Superior temporal gyrus (tissue), 1 donor: ENCODE measurements around the gene HEATR5B.
A peak's percentile ranks its signal among the peaks of the same experiment; 100 is the strongest.
"Not testable (repeated sequence)": the region's sequence is repeated elsewhere in the genome, so short reads cannot be mapped to it uniquely, and the experiment has no call there.

ENCODE experiments used
- DNase-seq: peaks from one replicate; pipeline ENCODE4 v3.0.0-alpha.2; 2016; ENCODE audit errors: extremely low spot score

The HEATR5B gene

DNA sequence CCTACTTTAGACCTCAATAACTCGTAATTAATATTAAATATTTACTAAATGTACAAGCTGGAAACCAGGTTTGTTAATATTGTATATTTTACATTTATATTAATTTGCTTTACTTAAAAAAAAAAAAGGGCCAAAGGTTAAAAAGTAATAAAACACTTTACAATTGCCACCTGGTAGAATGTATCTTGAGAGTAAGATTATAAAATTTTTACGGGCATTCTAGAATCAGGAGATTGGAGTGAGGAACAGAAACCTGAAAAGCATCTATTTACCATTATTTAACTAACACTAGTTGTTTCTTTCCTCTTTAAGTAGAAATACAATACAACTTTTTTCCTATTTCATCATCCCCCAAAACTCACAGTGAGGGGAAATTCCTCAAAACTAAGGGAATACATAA lies 102.3 kb downstream of the HEATR5B start:
- DNase-seq: no peak

DNA sequence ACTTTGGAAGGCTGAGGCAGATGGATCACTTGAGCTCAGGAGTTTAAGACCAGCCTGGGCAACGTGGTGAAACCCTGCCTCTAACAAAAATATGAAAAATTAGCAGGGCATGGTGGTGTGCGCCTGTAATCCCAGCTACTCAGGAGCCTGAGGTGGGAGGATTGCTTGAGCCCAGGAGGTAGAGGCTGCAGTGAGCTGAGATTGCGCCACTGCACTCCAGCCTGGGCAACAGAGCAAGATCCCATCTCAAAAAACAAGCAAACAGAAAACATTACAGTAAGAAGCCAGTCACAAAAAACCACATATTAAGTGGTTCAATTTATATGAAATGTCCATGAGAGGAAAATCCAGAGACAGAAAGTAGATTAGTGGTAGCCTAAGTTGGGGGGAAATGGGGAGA lies 105.2 kb downstream of the HEATR5B start:
- not testable (repeated sequence) for DNase-seq

DNA sequence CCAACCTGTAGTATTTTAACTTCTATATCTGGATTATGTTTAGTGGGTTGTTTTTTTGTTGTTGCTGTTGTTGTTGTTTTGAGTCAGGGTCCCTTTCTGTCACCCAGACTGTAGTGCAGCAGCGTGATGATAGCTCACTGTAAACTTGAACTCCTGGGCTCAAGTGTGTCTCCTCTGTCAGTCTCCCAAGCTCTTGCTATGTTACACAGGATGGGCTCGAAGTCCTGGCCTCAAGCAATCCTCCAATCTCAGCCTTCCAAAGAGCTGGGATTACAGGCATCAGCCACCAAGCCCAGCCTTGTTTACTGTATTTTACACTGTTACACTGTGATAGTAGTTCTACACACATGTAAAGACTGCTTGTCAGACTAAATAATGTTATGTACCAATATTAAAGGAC lies 108.1 kb downstream of the HEATR5B start:
- no peak for DNase-seq

DNA sequence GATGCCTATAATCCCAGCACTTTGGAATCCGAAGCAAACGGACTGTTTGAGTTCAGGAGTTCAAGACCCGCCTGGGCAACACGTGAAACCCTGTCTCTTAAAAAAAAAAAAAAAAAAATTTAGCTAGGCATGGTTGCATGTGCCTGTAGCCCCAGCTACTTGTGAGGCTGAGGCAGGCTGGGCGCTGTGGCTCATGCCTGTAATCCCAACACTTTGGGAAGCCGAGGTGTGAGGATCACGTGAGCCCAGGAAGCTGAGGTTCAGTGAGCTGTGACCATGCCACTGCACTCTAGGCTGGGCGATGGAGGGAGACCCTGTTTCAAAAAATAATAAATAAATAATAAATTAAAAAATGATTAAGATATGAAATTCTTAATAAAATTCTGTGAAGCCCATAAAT lies 108.9 kb downstream of the HEATR5B start:
- DNase-seq: no peak

DNA sequence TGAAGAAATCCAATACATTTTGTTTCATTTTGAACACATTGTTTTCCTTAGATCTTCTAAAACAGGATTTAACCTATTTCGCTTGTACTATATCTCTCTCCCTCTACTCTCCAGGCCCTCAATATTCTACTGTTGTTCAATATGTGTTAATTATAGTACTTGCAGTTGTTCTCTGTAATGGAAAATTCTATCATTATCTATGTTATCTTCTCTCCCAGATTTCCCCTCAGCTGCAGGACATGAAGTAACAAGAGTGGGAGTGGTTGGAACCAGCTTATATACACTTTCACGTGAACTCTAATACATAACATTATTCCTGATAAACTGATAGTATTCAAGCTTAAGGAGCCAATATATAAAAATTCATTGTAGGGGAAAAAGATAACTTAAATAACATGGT lies 110.9 kb downstream of the HEATR5B start:
- DNase-seq: peak; percentile 4

DNA sequence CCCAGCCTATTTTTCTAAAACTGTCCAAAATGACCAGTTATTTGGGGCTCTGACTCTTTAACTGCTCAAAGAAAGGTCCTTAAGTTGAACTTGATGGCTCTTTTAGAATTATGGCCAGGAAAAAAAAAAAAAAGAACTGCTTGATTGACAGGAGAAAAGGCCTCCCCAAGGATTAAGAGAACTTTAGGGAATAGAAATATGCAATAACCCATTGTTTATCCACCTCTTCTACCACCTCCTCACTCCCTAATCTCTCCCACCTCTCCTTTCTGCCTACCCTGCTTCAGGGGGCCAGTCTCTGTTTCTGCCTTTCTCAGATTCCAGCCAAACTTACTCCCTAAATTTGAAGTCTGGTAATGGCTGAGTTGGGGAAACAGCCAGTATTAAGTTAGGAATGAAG lies 112.2 kb downstream of the HEATR5B start:
- no peak for DNase-seq

DNA sequence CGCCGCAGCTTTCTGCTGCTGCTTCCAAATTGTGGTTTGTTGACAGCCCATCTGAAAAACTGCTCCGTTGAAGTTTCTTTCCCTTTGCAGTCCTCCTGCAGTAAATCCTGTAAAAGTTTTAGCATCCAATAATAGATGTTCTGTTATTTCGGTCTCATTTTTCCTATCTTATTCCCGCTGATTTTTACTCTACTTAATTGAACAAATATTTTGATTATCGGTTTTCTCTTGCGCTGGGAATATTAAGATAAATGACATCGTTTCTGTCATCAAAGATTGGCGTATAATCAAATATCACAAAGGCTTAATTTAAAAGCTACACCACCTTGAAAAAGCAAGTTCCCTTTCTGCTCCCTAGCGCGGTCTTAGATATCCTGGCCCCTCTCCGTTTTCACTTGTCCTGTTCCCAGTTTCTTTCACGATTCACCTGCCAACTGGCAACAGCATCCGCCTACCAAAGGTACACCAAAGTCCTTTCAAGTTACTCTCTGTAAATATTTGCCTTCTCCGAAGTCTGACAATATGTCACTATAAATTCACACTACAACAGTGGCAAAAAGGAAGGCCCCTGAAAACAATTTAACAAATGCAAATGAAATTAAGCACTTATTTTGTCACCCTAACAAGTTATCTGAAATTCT lies 116.8 kb downstream of the HEATR5B start:
- DNase-seq: peak; percentile 46

DNA sequence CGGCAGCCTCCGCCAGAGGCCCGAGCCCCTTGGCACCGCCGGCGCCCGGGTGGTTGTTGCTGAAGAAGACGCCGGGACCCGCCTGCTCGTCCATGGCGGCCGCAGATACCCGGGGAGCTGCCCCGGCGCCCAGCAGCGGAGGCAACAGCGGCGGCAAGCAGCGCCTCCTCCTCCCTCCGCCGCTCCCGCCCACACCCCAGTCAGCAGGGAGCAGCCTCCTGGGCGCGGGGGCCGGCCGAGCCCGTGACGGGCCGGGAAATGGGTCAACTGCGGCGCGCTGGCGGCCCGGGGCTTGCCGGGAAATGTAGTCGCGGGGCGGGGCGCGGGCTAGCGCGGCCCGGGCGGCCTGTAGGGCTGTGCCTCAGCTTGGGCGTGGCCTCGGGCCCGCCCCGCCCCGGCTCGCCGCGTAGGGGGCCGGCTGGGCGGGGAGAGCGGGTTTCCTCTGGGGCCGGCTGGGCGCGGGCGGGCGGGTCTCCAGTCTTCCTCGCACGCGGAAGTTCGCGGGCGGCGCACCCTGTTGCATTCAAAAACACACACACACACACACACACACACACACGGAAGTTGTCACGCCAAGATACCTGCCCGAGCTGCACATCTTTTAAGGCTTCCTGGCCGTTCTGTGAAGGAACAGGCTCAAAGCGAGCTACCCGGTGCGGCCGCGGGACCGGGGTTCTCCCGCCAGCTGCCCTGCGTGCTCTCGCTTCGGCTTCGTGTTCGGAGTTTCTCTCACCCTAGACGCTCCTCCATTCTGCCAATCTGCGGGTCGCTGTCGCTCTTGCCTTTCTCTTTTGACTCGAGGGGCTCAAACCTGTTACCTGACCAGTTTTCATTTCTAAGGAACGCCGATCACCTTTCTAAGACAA lies 117.6 kb downstream of the HEATR5B start, which contains the start of gene STRN:
Gene STRN (minus strand): TSS at position 167 of the 866 bp plus-strand sequence. CDS start 73 bp downstream, at position 94.
- DNase-seq: peak; percentile 95

DNA sequence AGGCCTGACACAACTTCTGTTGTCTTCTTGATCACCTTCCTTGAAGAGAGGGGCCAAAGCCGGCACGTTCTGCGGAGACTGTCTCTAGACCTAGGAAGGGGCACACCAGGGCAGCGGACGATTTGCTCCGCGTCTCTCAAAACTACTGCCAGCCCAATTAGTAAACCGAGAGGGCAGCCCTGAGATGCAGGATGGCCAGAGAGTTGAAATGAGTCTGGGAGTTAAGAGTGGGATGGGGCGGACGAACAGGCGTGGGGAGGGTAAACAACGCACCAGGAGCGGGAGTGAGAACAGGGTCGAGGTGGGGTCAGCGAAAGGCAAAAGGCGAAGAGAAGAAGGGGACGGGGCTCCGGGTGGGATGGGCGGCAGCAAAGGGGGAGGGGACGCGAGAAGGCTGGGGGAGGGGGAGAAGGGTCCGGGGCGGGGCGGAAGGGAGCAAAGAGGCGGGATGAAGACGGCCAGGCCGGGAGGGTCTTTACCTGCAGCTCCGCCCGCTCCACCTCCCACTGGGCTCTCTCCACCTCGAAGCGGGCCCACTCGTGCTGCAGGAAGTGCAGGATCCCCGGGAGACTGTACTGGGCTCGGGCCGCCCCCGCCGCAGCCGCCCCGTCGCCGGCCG lies 118.3 kb downstream of the HEATR5B start:
- DNase-seq: no peak

DNA sequence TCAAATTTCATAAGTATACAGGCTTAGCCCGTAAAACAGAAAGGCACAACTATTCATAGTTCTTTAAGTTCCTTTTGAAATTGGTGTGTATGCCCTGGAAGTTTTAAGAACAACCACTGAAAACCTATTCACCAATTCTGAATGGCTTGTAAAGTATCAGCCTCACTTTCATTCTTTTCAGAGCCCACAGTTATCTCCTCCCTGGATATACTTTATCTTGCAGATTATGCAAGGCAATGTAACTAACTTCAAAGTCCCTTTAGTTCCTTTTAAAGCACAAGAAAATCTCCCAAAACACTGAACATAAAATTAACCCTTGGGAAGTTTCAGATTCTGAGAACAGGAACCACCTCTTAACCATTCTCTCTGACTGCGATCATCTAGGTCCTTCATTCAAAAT lies 119.0 kb downstream of the HEATR5B start:
- no peak for DNase-seq

DNA sequence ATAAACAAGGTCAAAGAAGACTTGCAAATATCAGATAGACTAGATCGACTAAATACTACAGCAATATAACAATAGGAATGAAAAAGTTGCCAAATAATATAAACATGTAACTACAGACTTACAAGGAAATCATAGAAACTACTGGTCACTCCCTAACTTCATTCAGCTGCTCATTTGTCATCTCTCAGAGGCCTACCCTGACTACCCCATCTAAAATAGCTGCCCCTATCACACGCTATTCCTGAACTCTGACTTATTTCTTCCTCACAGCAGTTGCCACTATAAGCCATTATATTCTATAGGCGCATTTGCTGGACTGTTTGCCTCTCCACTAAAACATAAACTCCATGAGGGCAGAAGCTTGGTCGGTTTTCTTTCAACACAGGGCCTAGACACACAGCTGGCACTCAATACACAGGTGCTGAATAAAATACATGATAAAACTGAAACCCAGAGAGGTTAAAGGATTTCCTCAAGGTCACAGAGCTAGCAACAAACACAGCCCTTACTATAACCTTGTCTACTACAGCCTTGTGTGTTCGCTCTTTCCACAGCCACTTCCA lies 119.6 kb downstream of the HEATR5B start:
- no peak for DNase-seq

DNA sequence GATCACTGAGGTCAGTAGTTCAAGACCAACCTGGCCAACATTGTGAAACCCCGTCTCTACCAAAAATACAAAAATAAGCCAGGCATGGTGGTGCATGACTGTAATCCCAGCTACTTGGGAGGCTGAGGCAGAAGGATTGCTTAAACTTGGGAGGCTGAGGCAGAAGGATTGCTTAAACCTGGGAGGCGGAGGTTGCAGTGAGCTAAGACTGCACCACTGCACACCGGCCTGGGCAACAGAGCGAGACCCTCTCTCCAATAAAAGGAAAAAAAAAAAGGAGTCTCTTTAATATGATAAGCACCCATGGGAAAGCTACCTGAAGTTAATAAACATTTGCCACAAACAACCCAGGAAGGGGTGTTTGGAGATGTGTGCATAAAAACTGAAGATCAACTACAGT lies 120.4 kb downstream of the HEATR5B start:
- no peak for DNase-seq

DNA sequence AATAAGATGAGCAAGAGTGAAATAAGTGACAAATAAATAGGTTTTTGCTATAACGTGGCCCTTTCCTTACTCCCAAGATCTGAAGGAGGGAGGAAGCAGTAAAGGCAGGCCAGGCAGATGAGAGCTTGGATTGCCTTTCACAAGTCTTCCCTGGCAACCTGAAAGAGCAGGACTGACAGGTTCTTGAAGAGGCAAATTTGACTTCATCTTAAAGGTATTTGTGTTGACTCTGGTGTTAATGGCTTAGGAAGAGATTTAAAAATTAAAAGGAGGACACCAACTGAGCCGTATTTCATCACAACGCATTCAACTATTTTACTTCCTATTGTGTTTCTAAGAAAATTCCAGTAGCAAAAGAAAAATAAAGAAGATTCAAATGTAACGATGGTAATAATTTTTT lies 121.1 kb downstream of the HEATR5B start:
- DNase-seq: no peak

DNA sequence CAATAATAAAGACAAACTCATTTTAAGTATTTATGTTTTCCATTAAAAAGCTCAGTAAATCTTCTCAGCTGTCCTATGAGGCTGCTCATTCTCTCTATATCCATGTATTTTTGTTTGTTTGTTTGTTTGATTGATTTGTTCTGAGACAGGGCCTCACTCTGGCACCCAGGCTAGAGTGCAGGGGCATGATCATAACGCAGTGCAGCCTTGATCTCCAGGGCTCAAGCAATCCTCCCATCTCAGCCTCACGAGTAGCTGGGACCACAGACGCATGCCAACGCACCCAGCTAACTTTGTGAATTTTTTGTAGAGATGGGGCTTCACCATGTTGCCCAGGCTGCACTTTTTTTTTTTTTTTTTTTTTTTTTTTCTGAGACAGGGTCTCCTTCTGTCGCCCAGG lies 123.4 kb downstream of the HEATR5B start:
- no peak for DNase-seq

DNA sequence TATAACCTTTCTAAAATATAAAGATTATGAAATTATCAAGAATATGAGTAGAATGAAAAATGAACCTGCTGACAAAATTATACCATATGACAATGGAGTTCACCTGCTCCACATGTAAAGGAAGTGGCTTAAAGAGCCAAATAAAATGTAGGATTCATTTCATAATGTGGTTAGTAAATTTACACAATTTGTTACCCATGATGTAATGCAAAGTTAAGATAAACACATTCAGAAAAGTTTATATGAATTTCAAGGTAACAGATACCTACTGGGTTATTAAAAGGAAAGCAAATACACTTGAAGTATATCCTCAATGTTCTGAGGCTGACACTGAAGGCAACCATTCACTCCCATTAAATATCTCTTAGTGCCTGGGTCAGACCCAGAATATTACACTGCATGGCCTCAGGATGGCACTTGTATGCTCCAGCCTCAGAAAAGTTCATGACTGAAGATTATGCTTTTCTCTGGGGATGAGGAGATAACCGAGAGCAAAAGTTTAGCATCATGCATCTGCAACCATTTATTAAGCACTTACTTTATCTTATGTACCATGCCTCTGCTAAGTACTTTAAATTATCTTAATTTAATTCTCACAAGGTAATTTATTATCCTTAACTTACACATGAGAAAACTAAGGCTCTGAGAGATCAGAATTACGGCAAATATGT lies 124.0 kb downstream of the HEATR5B start:
- DNase-seq: no peak

DNA sequence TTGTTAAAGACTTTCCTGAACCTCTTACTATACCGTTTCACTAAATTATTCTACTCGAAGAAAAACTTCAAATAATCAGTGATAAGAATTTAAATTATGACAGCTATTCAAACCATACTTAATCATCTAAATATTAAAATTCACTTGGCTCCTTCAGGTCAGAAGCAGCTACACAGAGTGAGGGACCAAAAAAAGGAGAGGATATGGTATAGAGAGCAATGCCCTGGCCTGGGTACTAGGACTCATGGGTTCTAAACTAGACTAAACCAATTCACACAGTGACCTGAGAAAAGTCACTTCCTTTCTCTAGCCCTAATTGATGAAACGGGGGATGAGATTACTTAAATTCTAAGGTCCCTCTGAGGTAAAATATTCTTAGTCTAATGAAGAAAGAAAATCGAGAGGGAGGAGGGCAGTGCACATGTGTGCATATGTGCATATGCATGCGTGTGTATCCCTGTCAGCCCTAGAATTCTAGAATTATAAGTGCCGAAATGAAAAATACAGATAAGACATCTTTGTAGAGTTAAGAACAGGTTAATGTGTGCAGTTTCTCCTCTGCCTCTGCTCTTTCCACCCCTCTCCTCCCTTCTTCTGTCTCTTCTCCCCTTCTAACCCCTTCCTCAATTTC lies 129.1 kb downstream of the HEATR5B start:
- no peak for DNase-seq

DNA sequence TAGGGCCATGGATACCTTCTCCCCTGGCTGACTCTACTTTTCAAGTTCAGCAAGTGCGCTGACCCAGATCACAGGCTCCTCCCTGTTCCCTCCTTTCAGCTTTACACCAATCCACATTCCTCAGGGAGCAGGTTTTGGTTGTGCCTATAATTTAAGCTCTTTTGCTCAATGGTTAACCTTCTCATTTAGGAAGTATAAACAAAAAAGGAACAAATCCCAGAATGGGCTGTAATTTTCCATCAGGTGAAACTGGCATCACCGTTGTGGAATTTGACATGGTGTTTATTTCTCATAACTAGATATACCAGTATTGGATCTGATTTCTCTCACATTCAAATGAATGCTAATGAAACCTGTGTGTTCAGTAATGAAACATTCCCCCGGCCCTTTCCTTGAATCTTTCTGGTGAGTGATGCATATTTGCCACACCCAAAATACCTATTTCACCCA lies 131.4 kb downstream of the HEATR5B start:
- DNase-seq: no peak

DNA sequence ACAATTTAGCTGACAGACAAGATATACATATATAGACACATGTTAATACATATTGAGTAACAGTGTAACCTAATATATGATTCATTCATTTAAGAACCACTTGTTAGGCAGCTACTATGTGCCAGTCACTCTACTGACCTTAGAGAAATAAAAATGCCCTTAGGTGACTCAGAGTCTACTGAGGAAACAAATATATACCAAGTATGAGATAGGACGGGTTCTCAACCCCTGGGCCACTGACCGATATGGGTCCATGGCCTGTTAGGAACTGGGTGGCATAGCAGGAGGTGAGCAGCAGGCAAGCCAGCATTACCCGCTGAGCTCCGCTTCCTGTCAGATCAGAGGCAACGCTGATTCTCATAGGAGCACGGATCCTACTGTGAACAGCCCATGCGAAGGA lies 132.6 kb downstream of the HEATR5B start:
- no peak for DNase-seq

DNA sequence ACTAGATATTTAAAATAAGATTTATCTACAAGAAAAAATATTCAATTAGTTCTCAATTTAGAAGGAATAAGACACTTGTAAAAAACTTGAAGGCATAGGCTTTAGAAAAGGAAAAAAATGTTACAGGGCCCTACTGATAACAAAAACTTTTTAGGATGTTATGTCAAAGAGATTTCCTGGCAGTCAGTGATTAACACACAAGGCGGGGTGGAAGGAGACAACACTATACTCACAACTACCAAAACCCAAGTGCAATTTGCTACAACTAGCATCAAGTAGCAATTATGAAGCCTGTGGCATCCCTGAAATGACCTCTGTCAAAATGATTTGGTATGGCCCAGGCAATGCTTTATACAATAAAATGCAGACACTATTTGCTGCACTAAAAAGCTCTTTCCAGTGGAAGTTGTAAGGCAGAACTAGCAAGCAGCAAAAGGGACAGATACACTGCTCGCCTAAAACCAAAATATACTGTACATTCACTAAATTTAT lies 133.1 kb downstream of the HEATR5B start:
- DNase-seq: no peak

DNA sequence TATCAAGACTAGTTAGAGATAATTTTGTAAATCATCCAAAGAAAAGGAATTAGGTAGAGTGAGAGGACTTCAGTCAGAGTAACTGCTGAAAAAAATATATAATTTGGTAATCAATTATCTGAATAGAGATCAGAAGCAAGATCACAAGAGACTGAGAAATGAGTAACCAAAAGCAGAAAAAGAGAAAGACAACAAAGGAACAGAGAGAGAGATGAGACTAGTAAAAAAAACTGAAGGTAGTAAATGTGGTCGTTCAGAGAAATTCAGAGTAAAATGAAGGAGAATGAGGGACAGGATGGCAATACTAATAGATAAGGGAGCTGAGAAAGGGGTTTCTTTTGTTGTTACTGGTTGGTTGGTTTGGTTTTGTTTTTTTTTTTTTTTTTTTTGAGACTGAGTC lies 134.3 kb downstream of the HEATR5B start:
- no peak for DNase-seq

DNA sequence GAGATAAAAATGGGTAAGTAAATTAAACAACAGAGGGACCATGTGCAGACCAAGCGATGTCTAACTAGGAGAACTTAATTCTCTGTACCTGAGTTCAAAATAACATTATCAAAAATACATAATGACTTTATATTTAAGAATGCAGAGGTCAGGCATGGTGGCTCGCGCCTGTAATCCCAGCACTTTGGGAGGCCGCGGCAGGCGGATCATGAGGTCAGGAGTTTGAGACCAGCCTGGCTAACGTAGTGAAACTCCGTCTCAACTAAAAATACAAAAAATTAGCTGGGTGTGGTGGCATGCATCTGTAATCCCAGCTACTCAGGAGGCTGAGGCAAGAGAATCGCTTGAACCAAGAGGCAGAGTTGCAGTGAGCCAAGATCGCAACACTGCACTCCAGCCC lies 138.9 kb downstream of the HEATR5B start:
- DNase-seq: not testable (repeated sequence)
